KG1 (cell line): ENCODE results near the gene ARHGAP1.
"Not testable (repeated sequence)": the region's sequence is repeated elsewhere in the genome, so short reads cannot be mapped to it uniquely, and the experiment has no call there.

Source experiments
- DNase-seq: peaks from one replicate; lab custom pipeline; 2025; lab: John Stamatoyannopoulos, UW

ARHGAP1 gene

DNA sequence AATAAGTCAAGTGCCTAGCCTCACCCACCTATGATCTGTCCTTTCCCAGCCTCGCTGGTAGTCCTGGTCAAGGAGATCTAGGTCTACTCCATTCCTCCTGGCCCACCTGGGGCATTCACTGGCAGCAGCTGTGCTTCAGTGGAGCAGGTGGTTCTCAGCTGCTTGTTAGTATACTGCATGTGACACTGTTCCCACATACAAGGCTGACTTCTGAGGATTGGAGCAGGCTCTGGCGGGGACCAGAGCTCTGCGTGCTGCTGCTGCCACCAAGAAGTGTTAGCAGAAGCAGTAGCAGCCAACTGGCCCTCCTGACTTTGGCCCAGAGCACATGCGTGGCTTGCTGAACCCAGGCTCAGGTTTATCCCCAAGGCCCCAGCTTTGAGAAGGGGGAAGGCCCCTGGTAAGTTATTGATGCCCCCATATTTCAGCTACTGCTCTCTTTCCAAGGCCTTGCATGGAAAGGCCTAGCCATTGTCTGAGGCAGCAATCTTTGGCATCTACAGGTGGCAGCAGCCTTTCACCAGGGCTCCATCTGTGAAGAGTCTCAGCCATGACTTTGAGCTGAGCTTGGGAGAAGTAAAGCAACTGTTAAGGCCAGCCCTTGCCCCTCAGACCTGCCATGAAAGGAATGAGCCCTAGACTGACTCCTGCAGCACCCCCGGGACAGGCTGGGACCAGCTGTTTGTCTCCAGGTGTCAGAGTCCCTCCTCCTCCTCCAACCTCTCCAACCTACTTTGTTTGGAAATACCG, 26.5 kb downstream of the ARHGAP1 start:
- DNase-seq = no peak

GRCh38 chr11:46672381-46672839, 28.0 kb downstream of the ARHGAP1 start:
- no peak for DNase-seq

DNA sequence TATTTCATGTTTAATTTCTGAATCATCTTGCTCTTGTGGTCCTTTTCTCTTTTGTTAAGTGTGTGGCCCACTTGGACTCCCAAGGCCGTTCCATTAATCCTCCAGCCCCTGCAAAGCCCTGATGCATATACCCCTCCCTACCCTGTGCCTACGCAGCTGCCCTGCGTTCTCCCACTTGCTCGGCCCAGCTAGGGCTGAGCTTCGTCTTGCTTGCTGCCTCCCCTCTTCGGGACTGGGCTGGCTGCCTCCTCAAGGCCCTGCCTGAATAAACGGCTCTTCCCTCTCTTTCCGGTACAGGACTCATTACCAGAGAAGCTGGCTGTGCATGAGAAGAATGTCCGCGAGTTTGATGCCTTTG, 28.5 kb downstream of the ARHGAP1 start:
- DNase-seq = no peak

- not testable (repeated sequence) for DNase-seq
These were observed 29.9 kb downstream of the ARHGAP1 start for GRCh38 chr11:46670521-46670920.

GRCh38 chr11:46669711-46670139, 30.7 kb downstream of the ARHGAP1 start:
- no peak for DNase-seq

GRCh38 chr11:46668480-46669085, 31.8 kb downstream of the ARHGAP1 start:
- no peak for DNase-seq

DNA sequence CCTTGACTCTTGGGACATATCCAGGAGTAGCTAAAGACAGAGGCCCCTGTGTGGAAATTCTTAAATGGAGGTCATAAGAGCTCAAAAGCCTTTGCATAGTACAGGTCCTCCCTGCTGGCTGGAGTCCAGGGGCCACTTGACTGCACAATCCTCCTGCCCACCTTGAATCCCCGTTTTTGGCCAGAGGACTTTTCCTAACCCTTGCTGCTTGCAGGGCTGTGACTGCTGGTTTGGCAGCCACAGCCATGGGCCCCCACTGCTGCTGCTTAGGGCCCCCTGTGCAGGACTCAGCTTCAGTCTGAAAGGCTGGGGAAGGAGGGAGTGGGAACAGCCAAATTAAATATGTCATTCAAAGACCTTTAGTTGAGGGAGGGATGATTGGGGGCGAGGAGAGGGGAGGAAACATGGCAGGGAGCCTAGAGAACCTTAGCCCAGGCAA, 33.4 kb downstream of the ARHGAP1 start:
- no peak for DNase-seq

DNA sequence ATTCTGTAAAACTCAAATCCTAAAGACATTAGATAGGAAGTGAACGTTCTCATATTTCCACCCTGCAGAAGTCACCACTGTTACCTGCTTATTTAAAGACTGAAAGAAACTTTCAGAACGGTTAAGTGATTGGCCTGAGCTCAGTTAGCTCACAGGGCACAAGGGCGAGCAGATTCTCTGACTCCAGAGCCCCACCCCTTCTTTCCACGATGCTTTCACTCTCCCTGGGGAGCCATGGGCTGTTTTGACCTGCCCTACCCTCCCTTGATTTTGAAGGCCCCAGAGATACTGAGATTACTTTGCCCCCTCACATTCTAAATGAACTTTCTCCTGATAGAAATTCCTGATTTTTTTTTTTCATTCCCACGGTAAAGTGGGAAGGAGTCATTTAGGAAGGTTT, 33.9 kb downstream of the ARHGAP1 start:
- DNase-seq = no peak

- DNase-seq = no peak
These were observed 35.1 kb downstream of the ARHGAP1 start for GRCh38 chr11:46665356-46665755.

GRCh38 chr11:46664612-46665011, 35.8 kb downstream of the ARHGAP1 start:
- no peak for DNase-seq

DNA sequence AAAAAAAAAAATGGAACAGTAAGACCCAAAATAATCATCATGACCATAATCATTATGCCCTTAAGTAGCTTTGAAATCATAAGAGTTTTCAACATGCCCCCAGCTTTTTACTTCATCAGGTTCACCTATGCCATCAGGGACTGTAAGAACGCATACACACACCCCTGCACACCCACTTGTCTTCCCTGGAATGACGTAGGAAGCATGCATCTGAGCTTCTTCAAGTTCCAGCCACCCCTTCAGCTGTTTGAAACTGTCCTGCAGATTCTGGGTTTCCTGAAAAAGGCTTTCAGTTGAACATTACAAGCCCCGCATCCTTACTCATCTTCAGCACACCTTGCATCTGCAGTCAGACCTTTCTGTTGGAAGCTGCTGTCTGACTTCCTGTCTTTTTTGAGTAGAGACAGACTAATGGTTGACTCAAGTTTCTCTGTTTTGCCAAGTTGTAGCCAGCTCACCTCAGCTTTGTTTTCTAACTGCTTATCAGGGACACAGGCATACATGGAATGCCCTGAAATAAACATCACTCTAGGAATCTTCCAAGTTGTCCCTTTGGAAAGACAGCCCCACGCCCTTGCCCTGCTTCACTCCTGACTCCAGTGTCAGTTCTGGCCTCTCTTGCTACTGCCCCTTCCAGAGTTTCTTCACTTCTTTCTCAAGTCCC, 37.0 kb downstream of the ARHGAP1 start:
- no peak for DNase-seq

DNA sequence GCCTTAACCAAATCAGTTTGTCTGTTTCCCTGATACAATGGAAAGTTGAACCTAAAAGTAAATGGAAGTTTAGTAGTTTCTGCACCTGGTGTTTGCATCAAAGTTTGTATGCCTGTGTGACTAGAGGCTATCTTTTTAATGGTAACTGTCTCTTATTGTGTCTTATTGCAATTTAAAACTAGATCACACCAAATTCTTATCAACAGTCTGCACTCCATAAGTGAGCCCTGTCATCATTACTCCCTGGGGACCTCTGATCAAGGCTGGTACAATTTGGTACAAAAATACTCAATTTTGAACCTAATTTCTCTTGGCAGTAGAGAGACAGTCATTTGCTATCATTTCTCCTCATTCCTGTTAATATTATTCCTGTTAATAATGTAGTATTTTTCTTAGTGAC, 38.1 kb downstream of the ARHGAP1 start:
- no peak for DNase-seq

GRCh38 chr11:46661836-46662235, 38.6 kb downstream of the ARHGAP1 start:
- DNase-seq = no peak

GRCh38 chr11:46659908-46660307, 40.5 kb downstream of the ARHGAP1 start:
- peak; percentile 38 for DNase-seq

DNA sequence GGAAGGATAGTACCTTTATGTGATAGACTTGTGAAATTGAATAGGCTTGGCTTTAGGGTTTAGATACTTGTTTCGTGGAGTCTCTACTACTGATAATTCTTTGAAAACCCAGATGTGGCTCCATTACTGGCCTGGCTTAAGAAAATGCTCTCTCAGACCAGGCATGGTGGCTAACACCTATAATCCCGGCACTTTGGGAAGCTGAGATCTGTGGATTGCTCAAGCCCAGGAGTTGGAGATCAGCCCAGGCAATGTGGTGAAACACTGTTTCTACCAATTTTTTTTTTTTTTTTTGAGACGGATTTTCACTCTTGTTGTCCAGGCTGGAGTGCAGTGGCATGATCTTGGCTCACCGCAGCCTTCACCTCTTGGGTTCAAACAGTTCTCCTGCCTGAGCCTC, 42.2 kb downstream of the ARHGAP1 start:
- DNase-seq = no peak

DNA sequence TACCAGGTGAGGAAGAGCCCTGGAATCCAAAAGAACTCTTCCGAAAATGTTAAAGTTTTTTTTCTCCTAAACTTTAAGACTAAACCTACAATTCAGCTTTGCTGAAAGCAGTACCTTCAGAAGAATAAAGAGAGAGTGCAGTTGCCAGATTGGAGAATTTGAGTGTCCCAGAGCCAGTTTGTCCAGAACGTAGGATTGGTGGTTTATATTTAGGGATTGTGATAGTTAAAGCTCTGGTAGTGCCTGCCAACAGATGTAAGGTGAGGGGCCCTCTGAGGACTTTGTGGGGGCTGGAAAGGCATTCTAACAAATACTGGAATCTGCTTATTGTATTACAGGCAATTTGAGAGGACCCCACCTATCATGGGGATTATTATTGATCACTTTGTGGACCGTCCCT, 43.2 kb downstream of the ARHGAP1 start:
- no peak for DNase-seq

GRCh38 chr11:46655631-46656030, 44.8 kb downstream of the ARHGAP1 start:
- DNase-seq = no peak

- DNase-seq = no peak
These were observed 51.2 kb downstream of the ARHGAP1 start for GRCh38 chr11:46649180-46649738.

- no peak for DNase-seq
These were observed 56.4 kb downstream of the ARHGAP1 start for GRCh38 chr11:46643986-46644385.

DNA sequence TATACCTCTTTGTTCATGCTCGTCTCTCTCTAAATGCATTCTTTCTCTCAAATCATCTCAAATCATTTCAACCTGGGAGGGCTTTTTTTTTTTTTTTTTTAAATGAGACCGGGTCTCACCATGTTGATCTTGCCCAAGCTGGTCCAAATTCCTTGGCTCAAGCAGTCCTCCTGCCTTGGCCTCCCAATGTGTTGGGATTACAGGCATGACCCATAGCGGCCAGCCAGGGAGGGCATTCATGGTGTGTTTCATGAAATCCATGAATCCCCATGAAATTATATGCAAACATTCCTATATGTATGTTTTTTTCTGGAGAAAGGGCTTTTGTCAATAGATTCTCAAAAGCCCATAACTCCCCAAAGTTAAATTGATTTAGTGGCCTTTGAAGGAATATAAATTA, 56.9 kb downstream of the ARHGAP1 start:
- no peak for DNase-seq

DNA sequence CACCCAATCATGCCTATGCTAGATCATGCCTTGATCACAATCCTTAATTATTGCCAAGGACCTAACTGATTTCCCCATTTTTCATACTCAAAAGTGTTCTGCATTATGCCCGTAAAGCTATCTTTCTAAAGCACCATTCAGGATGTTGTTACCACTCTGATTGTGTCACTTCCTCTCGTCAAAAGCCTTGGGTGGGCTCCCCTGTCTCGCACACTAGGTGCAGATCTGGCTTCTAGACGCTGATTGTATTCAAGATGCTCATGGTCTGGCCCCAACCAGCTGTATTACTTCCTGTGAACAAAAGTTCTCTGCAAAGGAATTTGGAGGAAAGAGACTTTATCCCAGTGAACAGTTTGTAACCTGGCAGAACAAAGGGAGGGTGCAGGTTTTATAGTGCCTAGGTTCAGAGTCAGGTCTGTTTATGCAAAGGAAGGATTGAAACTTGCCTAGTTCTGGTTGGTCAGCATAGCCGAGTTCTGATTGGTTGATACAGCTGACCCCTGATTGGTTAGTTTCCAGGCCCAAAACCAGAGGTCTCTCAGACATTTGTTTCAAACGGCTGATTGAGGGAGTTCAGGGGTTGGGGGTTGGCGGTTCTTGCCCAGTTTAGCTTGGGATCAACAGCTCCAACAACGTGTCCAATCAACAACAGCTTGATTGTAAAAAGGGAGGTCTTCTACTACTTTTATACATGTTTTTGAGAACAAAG, 57.6 kb downstream of the ARHGAP1 start:
- DNase-seq = no peak

GRCh38 chr11:46641639-46642038, 58.8 kb downstream of the ARHGAP1 start:
- no peak for DNase-seq
